Loucy (cell line): ENCODE results near the gene NPHP4.

Experiments used
- H2AFZ ChIP-seq: fragments of 200-600 bp; sonication (generic); 2 replicates; pipeline ENCODE4 v1.6.0; 2016; ENCODE audit warnings: antibody characterized with exemption, mild to moderate bottlenecking, low read length, moderate library complexity
- H3F3A ChIP-seq: fragments of 200-600 bp; 2 replicates; pipeline ENCODE4 v1.6.0; 2016; ENCODE audit warnings: antibody characterized with exemption, low read depth, mild to moderate bottlenecking
- H3K27me3 ChIP-seq: fragments of 200-600 bp; sonication (generic); 2 replicates; pipeline ENCODE4 v1.6.1; 2014; ENCODE audit warnings: low read length, mild to moderate bottlenecking; ENCODE audit not compliant: insufficient read depth, poor library complexity, severe bottlenecking
- H3K36me3 ChIP-seq: fragments of 200-600 bp; sonication (generic); 2 replicates; pipeline ENCODE4 v1.6.1; 2016; ENCODE audit warnings: low read length; ENCODE audit not compliant: insufficient read depth
- H3K4me1 ChIP-seq: fragments of 200-600 bp; sonication (generic); 2 replicates; pipeline ENCODE4 v1.5.1; 2014; ENCODE audit warnings: low read length, mild to moderate bottlenecking; ENCODE audit not compliant: insufficient read depth, poor library complexity, severe bottlenecking
- H3K4me2 ChIP-seq: fragments of 200-600 bp; sonication (generic); 2 replicates; pipeline ENCODE4 v1.6.0; 2014; ENCODE audit warnings: antibody characterized with exemption, low read length, low read depth, mild to moderate bottlenecking; ENCODE audit not compliant: poor library complexity, severe bottlenecking
- H3K4me3 ChIP-seq: fragments of 200-600 bp; sonication (generic); 2 replicates; pipeline ENCODE4 v1.5.1; 2014; ENCODE audit warnings: low read length, mild to moderate bottlenecking, mixed read lengths; ENCODE audit not compliant: poor library complexity, severe bottlenecking
- H3K79me2 ChIP-seq: fragments of 200-600 bp; sonication (generic); 2 replicates; pipeline ENCODE4 v1.6.1; 2014; ENCODE audit warnings: low read length; ENCODE audit not compliant: insufficient read depth
- H3K9ac ChIP-seq: fragments of 200-600 bp; sonication (generic); 2 replicates; pipeline ENCODE4 v1.6.0; 2014; ENCODE audit warnings: mild to moderate bottlenecking, low read depth, low read length, moderate library complexity; ENCODE audit not compliant: poor library complexity, severe bottlenecking
- H3K9me2 ChIP-seq: fragments of 200-600 bp; sonication (generic); replicated peaks from 2 replicates; pipeline ENCODE4 v1.6.1; 2016; ENCODE audit warnings: low read depth, low read length, mixed read lengths
- H3K9me3 ChIP-seq: fragments of 200-600 bp; sonication (generic); 2 replicates; pipeline ENCODE4 v1.6.1; 2014; ENCODE audit warnings: mild to moderate bottlenecking, antibody characterized with exemption, low read length, low read depth; ENCODE audit not compliant: insufficient read depth
- H4K20me1 ChIP-seq: fragments of 200-600 bp; sonication (generic); 2 replicates; pipeline ENCODE4 v1.6.0; 2014; ENCODE audit warnings: antibody characterized with exemption, low read length, mild to moderate bottlenecking; ENCODE audit not compliant: insufficient read depth, poor library complexity, severe bottlenecking
- CTCF ChIP-seq: fragments of 200-600 bp; sonication (generic); conservative IDR thresholded peaks from 2 replicates; pipeline ENCODE4 v1.5.1; 2014; ENCODE audit warnings: mild to moderate bottlenecking, antibody characterized with exemption, low read length
- EZH2phosphoT487 ChIP-seq: fragments of 200-600 bp; IDR thresholded peaks from 2 replicates; pipeline ENCODE4 v1.6.1; 2018; ENCODE audit warnings: antibody characterized with exemption, mild to moderate bottlenecking, moderate library complexity, borderline replicate concordance

The NPHP4 gene

GRCh38 chr1:5833911-5834310, 158.3 kb downstream of the NPHP4 start:
- no peaks in the 10 kb centered on the region for H3K9me2 ChIP-seq
- H3K27me3 ChIP-seq = no peaks in the 10 kb centered on the region
- H4K20me1 ChIP-seq = no peaks in the 10 kb centered on the region
- no peaks in the 10 kb centered on the region for H3K4me1 ChIP-seq
- H3K4me2 ChIP-seq = no peak overlapping the region
- H3K36me3 ChIP-seq = no peaks in the 10 kb centered on the region
- TF ChIP-seq CTCF (no peak), EZH2phosphoT487 (no peak)
- H2AFZ ChIP-seq = no peak overlapping the region
- no peak overlapping the region for H3K4me3 ChIP-seq
- H3K9ac ChIP-seq = no peak overlapping the region
- no peaks in the 10 kb centered on the region for H3F3A ChIP-seq
- H3K9me3 ChIP-seq = no peaks in the 10 kb centered on the region; the same call in 1 of the 2 replicates
- no peaks in the 10 kb centered on the region for H3K79me2 ChIP-seq

GRCh38 chr1:5832916-5833895, 159.0 kb downstream of the NPHP4 start:
- TF ChIP-seq EZH2phosphoT487 = no peak
- TF ChIP-seq CTCF = no peak
- no peaks in the 10 kb centered on the region for H3K4me1 ChIP-seq
- H3K79me2 ChIP-seq = no peaks in the 10 kb centered on the region
- no peak overlapping the region for H2AFZ ChIP-seq
- H3K9me2 ChIP-seq = no peaks in the 10 kb centered on the region
- H3F3A ChIP-seq = no peaks in the 10 kb centered on the region
- H3K9ac ChIP-seq = no peak overlapping the region
- no peak overlapping the region for H3K4me2 ChIP-seq
- no peaks in the 10 kb centered on the region for H3K27me3 ChIP-seq
- no peaks in the 10 kb centered on the region for H4K20me1 ChIP-seq
- no peaks in the 10 kb centered on the region; the same call in 1 of the 2 replicates for H3K9me3 ChIP-seq
- H3K4me3 ChIP-seq = no peak overlapping the region
- H3K36me3 ChIP-seq = no peaks in the 10 kb centered on the region

GRCh38 chr1:5831600-5832335, 160.5 kb downstream of the NPHP4 start:
- no peaks in the 10 kb centered on the region for H4K20me1 ChIP-seq
- H3K9me3 ChIP-seq = no peaks in the 10 kb centered on the region; the same call in 1 of the 2 replicates
- no peak overlapping the region for H3K4me2 ChIP-seq
- H3K79me2 ChIP-seq = no peaks in the 10 kb centered on the region
- H3K9ac ChIP-seq = no peak overlapping the region
- H3F3A ChIP-seq = no peaks in the 10 kb centered on the region
- H3K4me1 ChIP-seq = no peaks in the 10 kb centered on the region
- H2AFZ ChIP-seq = no peak overlapping the region
- H3K36me3 ChIP-seq = no peaks in the 10 kb centered on the region
- TF ChIP-seq EZH2phosphoT487 (no peak), CTCF (no peak)
- H3K27me3 ChIP-seq = no peaks in the 10 kb centered on the region
- H3K9me2 ChIP-seq = no peaks in the 10 kb centered on the region
- no peak overlapping the region for H3K4me3 ChIP-seq
